SU-DHL-6 (cell line): ENCODE measurements around the gene SLC35B2.

Experiments
- EZH2phosphoT487 ChIP-seq: fragments of 200-600 bp; sonication (generic), shearing (Covaris generic); conservative IDR thresholded peaks from 2 replicates; pipeline ENCODE4 v1.6.1; 2018; ENCODE audit warnings: mild to moderate bottlenecking, antibody characterized with exemption, low read length, moderate library complexity, mixed read lengths
- TF ChIP-seq, protein P1 (sequence below): fragments of 200-600 bp; sonication (generic); IDR thresholded peaks from one replicate; pipeline ENCODE4 v1.5.1; 2017; ENCODE audit warnings: antibody characterized with exemption, mild to moderate bottlenecking, low read length, moderate library complexity; ENCODE audit not compliant: insufficient read depth, poor library complexity, severe bottlenecking

DNA sequence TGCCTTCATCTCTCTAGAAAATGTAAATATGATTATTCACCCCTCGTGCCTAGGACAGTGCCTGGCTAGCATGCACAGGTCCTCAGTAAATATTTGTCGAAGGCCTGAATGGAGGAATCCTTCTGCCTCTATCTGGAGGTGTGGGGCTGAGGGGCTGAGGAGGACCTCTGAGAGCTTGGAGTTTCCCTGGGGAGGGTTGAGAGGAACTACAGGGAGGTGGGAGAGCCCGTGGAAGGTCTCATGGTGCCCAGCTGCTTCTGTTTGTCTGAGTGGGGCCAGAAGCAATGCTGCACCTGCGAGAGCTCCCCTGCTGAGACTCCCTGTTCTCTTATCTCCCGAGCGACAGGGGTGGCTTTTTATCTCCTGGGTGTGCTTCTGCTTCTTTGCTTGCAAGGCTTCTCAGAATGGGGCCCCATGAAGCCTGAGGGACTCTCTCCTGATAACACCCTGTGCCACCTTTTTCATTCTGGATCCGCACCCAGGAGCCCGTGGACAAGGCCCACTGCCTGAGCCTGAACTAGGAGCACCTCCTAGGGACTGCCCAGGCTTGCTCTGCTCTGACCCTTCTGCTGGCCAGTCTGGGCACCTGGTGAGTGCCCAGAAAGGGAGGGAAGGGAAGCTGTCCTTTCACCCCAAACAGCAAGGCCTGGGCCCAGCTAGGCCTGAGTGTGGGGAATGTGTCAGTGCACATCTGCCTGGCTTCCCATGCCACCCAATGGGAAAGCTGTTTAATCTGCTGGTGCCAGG is 31.6 kb downstream of the SLC35B2 start:
- TF ChIP-seq, protein P1, sequence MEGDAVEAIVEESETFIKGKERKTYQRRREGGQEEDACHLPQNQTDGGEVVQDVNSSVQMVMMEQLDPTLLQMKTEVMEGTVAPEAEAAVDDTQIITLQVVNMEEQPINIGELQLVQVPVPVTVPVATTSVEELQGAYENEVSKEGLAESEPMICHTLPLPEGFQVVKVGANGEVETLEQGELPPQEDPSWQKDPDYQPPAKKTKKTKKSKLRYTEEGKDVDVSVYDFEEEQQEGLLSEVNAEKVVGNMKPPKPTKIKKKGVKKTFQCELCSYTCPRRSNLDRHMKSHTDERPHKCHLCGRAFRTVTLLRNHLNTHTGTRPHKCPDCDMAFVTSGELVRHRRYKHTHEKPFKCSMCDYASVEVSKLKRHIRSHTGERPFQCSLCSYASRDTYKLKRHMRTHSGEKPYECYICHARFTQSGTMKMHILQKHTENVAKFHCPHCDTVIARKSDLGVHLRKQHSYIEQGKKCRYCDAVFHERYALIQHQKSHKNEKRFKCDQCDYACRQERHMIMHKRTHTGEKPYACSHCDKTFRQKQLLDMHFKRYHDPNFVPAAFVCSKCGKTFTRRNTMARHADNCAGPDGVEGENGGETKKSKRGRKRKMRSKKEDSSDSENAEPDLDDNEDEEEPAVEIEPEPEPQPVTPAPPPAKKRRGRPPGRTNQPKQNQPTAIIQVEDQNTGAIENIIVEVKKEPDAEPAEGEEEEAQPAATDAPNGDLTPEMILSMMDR, result no peak
- no peak for TF ChIP-seq EZH2phosphoT487
